Measurements from ENCODE around the gene SLC22A23. TPM values are rescaled to one million over a fixed set of nuclear protein-coding genes. Genes with fewer than 3 reads are reported as not detected.

SLC22A23 gene
- total RNA-seq, 1 experiment from 2014 or later: 6.8 TPM

- Histone ChIP-seq H3K27me3 (ENCODE audit: insufficient read depth, low read length) (no peaks in the 10 kb centered on the region), H2BK120ac (ENCODE audit: low read depth, low read length, poor library complexity, severe bottlenecking) (no peak overlapping the region), H3K18ac (ENCODE audit: insufficient read length, low read depth, low read length) (no peak overlapping the region), H3K4me2 (ENCODE audit: insufficient read depth, insufficient read length, low read length) (no peak overlapping the region), H2BK20ac (ENCODE audit: low read depth, low read length, poor library complexity, severe bottlenecking) (no peak overlapping the region), H3K23me2 (ENCODE audit: insufficient read length, low read depth, low read length, poor library complexity, severe bottlenecking) (no peaks in the 10 kb centered on the region), H3K9ac (ENCODE audit: extremely low read depth, insufficient read length, low read length) (no peak overlapping the region), H3K27ac (ENCODE audit: insufficient read length, low read depth, low read length) (no peak overlapping the region), H4K5ac (ENCODE audit: insufficient read length, low read depth, low read length) (no peak overlapping the region), H3K14ac (ENCODE audit: insufficient read depth, low read length) (no peak overlapping the region; the same call in 1 of the 2 replicates), H3K79me1 (ENCODE audit: insufficient read depth, low read depth, low read length, poor library complexity, severe bottlenecking) (peaks cover 3% of the 10 kb centered on the region), H3K56ac (ENCODE audit: insufficient read length, low read depth, low read length) (no peak overlapping the region), H3K23ac (ENCODE audit: insufficient read length, low read depth, low read length) (no peak overlapping the region), H3T11ph (ENCODE audit: low read length) (no peak overlapping the region), H3K4ac (ENCODE audit: low read depth, low read length) (no peak overlapping the region), H2BK15ac (ENCODE audit: low read depth, low read length) (no peak overlapping the region), H3K79me2 (ENCODE audit: insufficient read depth, low read length) (peaks cover 9% of the 10 kb centered on the region; the same call in 1 of the 2 replicates), H3K4me1 (ENCODE audit: insufficient read depth, low read length) (peaks cover 36% of the 10 kb centered on the region; the same call in 1 of the 2 replicates), H2AK5ac (ENCODE audit: insufficient read length, low read length) (no peak overlapping the region), H2BK12ac (ENCODE audit: insufficient read length, low read depth, low read length) (no peak overlapping the region), H4K8ac (replicated peaks; ENCODE audit: insufficient read length, low read depth, low read length) (no peak overlapping the region), H2AFZ (ENCODE audit: low read length) (no peak overlapping the region), H2BK5ac (ENCODE audit: insufficient read length, low read length) (no peak overlapping the region), H4K91ac (ENCODE audit: insufficient read length, low read depth, low read length) (no peak overlapping the region), H3K9me3 (ENCODE audit: control insufficient read depth, low read depth, low read length) (no peaks in the 10 kb centered on the region), H4K20me1 (ENCODE audit: control insufficient read depth, insufficient read depth, insufficient read length) (no peaks in the 10 kb centered on the region)
- no peak for DNase-seq
- Mint-ChIP-seq H3K9me3 (no peaks in the 10 kb centered on the region), H3K36me3 (ENCODE audit: insufficient read depth in 1 of 3, low read depth in 3 of 3) (no peaks in the 10 kb centered on the region), H3K4me1 (peaks cover 83 to 86% of the 10 kb centered on the region in 2 experiments), H3K4me3 (no peak overlapping the region; a peak in 1 of 5 replicates), H3K27me3 (ENCODE audit: low read depth) (no peaks in the 10 kb centered on the region; the same call in 1 of the 2 replicates), H3K27ac (no peak overlapping the region; a peak in 1 of 7 replicates)
- no peak for TF ChIP-seq CTCF (conservative IDR thresholded peaks at IDR 0.05)
- WGBS (ENCODE audit: extremely low coverage, insufficient read length, low lambda C conversion rate): no CpG with 5 or more reads among the region's 3 CpGs
These were observed 37.1 kb downstream of the SLC22A23 start for GRCh38 chr6:3419624-3420272.
